Right atrium auricular region (tissue), 2 donors: ENCODE results near the gene FAHD1. TPM values are rescaled to one million over a fixed set of nuclear protein-coding genes. Genes with fewer than 3 reads are reported as not detected.

Source experiments
- DNase-seq: peaks from one replicate; pipeline ENCODE4 v3.0.0-alpha.2; 2019; ENCODE audit warnings: low spot score
- H3K27ac ChIP-seq, 2 donors: fragments of 200-600 bp; sonication (generic); 1 replicate in 1 of 2; 2 replicates in 1 of 2; pipeline ENCODE4 v1.5.1; 2016 to 2019
- H3K27me3 ChIP-seq, 2 donors: fragments of 200-600 bp; sonication (generic); one replicate each; pipeline versions ENCODE4 v1.5.1 to v1.6.0; 2017 to 2019
- H3K36me3 ChIP-seq: fragments of 200-600 bp; sonication (generic); one replicate; pipeline ENCODE4 v1.5.1; 2016
- H3K4me1 ChIP-seq, 2 donors: fragments of 200-600 bp; sonication (generic); one replicate each; pipeline versions ENCODE4 v1.5.1 to v1.6.0; 2017 to 2019
- H3K4me3 ChIP-seq, 2 donors: fragments of 200-600 bp; sonication (generic); 1 replicate in 1 of 2; 2 replicates in 1 of 2; pipeline ENCODE4 v1.5.1; 2017 to 2019; ENCODE audit warnings: mild to moderate bottlenecking in 1 of 2, moderate library complexity in 1 of 2
- H3K9me3 ChIP-seq, 2 donors: fragments of 200-600 bp; sonication (generic); one replicate each; pipeline ENCODE4 v1.5.1; 2019
- CTCF ChIP-seq, 2 donors: fragments of 200-600 bp; sonication (generic); IDR thresholded peaks; one replicate each; pipeline ENCODE4 v1.5.1; 2019; ENCODE audit warnings: antibody characterized with exemption in 2 of 2
- total RNA-seq, 2 donors: library from RNA; depleted of rRNA; stranded (reverse); fragments of >200 nt; gene quantifications; one replicate each; pipeline ENCODE4 v1.1.0, GENCODE V29; 2016

Gene FAHD1
- 10 to 100 TPM; 35.8 to 59.3 TPM for total RNA-seq

- Histone ChIP-seq H3K9me3 (no peaks in the 10 kb centered on the region), H3K36me3 (peaks cover 8% of the 10 kb centered on the region), H3K4me3 (peak within 1 kb of the TSS; percentile 77 to 94), H3K4me1 (peaks cover 0 to 42% of the 10 kb centered on the region in 2 donors), H3K27me3 (no peaks in the 10 kb centered on the region), H3K27ac (peak within 1 kb of the TSS; percentile 89 to 92)
- DNase-seq = peak; percentile 96
- no peak for TF ChIP-seq CTCF (IDR thresholded peaks at IDR 0.05)
Measured at GRCh38 chr16:1826691-1827573, at the start of gene FAHD1, which contains the start of gene HAGH. Gene FAHD1, plus strand, starts transcription at chr16:1827206. Its CDS starts 33 bp downstream, at chr16:1827239. Gene HAGH, minus strand, starts transcription at chr16:1826825. Its CDS starts 38 bp downstream, at chr16:1826787.

- DNase-seq = no peak
- Histone ChIP-seq H3K4me1 (peaks cover 0 to 38% of the 10 kb centered on the region in 2 donors), H3K27me3 (no peaks in the 10 kb centered on the region), H3K9me3 (no peaks in the 10 kb centered on the region), H3K36me3 (peaks cover 37% of the 10 kb centered on the region), H3K27ac (no peak overlapping the region), H3K4me3 (no peak overlapping the region)
- no peak for TF ChIP-seq CTCF (IDR thresholded peaks at IDR 0.05)
Measured at GRCh38 chr16:1777375-1778199, 49.4 kb upstream of the FAHD1 start.

GRCh38 chr16:1778200-1779179 lies 48.5 kb upstream of the FAHD1 start:
- no peak overlapping the region for H3K4me3 ChIP-seq
- no peaks in the 10 kb centered on the region for H3K9me3 ChIP-seq
- no peak overlapping the region for H3K27ac ChIP-seq
- peaks cover 0 to 40% of the 10 kb centered on the region in 2 donors for H3K4me1 ChIP-seq
- H3K27me3 ChIP-seq = no peaks in the 10 kb centered on the region
- DNase-seq = no peak
- peaks cover 37% of the 10 kb centered on the region for H3K36me3 ChIP-seq
- TF ChIP-seq CTCF (IDR thresholded peaks at IDR 0.05) = no peak

- Histone ChIP-seq H3K4me1 (peaks cover 0 to 40% of the 10 kb centered on the region in 2 donors), H3K36me3 (peaks cover 37% of the 10 kb centered on the region), H3K27ac (no peak overlapping the region), H3K4me3 (no peak overlapping the region), H3K27me3 (no peaks in the 10 kb centered on the region), H3K9me3 (no peaks in the 10 kb centered on the region)
- DNase-seq = no peak
- TF ChIP-seq CTCF (IDR thresholded peaks at IDR 0.05) = no peak
Measured at GRCh38 chr16:1779234-1779701, 47.7 kb upstream of the FAHD1 start.
